SK-N-MC (cell line): ENCODE measurements around the gene ALG3.
A peak's percentile ranks its signal among the peaks of the same experiment; 100 is the strongest.

Experiments
- DNase-seq: peaks from one replicate; pipeline ENCODE4 v3.0.0-alpha.2; 2011; ENCODE audit warnings: low read depth, low spot score
- H3K27ac ChIP-seq: fragments of 200-600 bp; sonication (generic); 2 replicates; pipeline ENCODE4 v1.5.1; 2016; ENCODE audit warnings: mixed run types
- H3K36me3 ChIP-seq: fragments of 200-600 bp; sonication (generic); 2 replicates; pipeline ENCODE4 v1.6.1; 2017; ENCODE audit warnings: antibody characterized with exemption, low read length, mixed read lengths; ENCODE audit not compliant: insufficient read depth
- H3K4me3 ChIP-seq: fragments of 200-600 bp; sonication (generic); 2 replicates; pipeline ENCODE4 v1.5.1; 2016
- H3K9ac ChIP-seq: fragments of 200-600 bp; sonication (generic); 2 replicates; pipeline ENCODE4 v1.8.0; 2017; ENCODE audit warnings: mixed run types, mixed read lengths; ENCODE audit not compliant: insufficient read length
- H3K9me3 ChIP-seq: fragments of 200-600 bp; sonication (generic); 2 replicates; pipeline ENCODE4 v1.6.1; 2017; ENCODE audit warnings: low read depth, mild to moderate bottlenecking, antibody characterized with exemption, low read length, moderate library complexity, mixed read lengths
- EZH2 ChIP-seq: fragments of 200-600 bp; sonication (generic); IDR thresholded peaks from one replicate; pipeline ENCODE4 v1.6.1; 2017; ENCODE audit warnings: antibody characterized with exemption
- FOXP2 ChIP-seq: optimal IDR thresholded peaks from 2 replicates; pipeline ENCODE3; 2011; ENCODE audit warnings: mild to moderate bottlenecking, moderate library complexity; ENCODE audit not compliant: insufficient read depth; ENCODE audit errors: extremely low read length, control extremely low read depth
- POLR2AphosphoS5 ChIP-seq: IDR thresholded peaks from 2 replicates; pipeline ENCODE4 v1.6.1; 2012; ENCODE audit warnings: mild to moderate bottlenecking, low read depth, low read length, borderline replicate concordance

ALG3 gene

DNA sequence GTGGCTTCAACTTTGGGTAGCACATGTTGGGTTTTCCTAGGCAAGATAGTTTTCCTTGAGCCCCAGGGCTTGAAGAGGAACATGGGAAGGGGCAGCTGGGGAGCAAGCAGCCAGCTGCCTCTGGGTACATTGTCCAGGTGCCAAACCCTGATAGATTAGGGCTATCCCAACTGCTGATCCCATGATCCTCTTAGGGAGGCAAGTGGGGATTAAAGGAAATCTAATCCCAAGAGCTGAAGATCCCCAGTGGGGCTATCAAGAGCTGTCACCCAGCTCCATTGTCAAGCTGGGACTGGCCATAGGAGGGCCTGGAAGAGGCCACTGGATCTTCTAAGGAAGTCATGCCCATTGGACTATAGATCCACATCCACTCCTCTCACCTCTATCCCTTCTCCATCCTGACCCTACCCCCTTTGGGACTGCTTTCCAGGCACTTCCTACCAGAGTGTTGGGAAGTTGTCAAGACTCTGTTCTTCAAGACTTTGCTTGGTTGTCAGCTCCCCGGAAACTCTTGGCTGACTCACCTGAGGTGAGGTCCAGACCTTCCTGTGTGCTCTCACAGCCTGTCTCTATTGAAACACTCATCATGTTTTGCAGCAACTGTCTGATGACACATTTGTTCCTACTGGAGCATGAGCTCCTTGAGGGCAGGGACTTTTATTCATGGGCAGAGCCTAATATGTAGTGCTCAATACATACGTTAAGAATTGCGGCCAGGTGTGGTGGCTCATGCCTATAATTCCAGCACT is 6.7 kb upstream of the ALG3 start:
- Histone ChIP-seq H3K27ac (no peak overlapping the region), H3K9ac (no peak overlapping the region), H3K4me3 (no peak overlapping the region), H3K9me3 (no peaks in the 10 kb centered on the region), H3K36me3 (no peaks in the 10 kb centered on the region)
- no peak for DNase-seq
- TF ChIP-seq POLR2AphosphoS5 (no peak), FOXP2 (no peak), EZH2 (no peak)

DNA sequence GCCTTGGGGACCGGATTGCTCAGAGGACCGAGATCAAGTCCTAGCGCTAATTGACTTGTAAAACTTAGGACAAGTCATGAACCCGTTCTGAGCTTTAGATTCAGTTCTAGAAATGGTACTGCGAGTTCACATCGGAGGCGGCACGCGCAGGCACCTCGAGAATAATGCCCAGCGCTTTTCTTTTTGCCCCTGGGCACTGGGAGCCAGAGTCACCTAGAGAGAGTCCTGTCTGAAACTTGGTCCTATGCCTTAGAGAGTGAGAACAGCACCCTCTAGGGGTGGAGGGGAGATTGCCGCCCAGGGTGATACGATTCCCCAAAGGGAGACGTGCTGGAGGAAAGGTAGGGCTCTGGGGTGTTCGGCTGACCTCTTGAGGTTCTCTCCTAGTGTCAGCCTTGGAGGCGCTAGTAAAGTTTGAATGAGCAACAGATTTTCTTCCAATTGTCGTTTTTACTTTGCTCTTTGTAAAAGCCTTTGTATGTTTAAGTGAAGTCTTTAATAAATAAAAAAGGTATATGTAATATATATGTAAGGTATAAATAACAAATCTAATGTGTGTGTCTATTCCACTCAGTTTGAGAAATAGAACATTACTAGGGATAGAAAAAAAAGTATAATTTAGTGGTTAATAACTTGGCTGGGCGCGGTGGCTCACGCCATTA is 1.5 kb upstream of the ALG3 start:
- TF ChIP-seq FOXP2: no peak
- no peak for TF ChIP-seq POLR2AphosphoS5
- no peak for TF ChIP-seq EZH2
- DNase-seq: peak; percentile 90
- H3K36me3 ChIP-seq: peaks cover 5% of the 10 kb centered on the region
- H3K9ac ChIP-seq: peak overlapping the region; percentile 98
- H3K4me3 ChIP-seq: peak overlapping the region; percentile 100
- no peaks in the 10 kb centered on the region for H3K9me3 ChIP-seq
- H3K27ac ChIP-seq: no peak overlapping the region

DNA sequence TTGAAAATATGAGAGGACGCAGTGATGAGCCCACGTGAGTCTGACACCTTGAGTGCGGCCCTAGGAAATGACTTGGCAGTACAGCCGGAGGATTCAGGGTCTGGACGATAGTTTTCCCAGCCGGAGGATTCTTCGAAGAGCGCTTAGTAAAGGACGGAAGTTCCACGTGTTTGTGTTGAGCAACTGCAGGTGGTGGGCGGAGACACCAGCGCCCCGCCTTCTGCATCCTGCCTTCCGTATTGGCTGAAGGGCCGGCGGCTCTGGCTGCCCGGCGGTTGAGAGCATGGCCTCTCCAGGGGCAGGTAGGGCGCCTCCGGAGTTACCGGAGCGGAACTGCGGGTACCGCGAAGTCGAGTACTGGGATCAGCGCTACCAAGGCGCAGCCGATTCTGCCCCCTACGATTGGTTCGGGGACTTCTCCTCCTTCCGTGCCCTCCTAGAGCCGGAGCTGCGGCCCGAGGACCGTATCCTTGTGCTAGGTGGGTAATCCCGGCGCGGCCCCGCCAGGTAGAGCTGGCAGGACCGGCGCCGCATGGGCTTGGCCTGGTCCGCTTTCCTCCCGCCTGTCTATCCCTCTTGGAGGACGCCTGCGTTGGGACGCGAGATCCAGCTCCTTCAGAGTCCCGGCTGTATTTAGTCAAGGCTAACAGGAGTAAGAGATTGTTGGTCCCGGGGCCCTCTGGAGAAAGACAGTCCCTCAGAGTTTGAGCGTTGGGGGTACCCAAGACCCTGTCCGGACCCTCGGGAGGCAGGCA is 827 bp upstream of the ALG3 start, which contains the start of gene EEF1AKMT4:
Gene EEF1AKMT4, plus strand, starts transcription at position 261 of the 755 bp plus-strand sequence. Its CDS starts 23 bp downstream, at position 284.
- Histone ChIP-seq H3K36me3 (peaks cover 12% of the 10 kb centered on the region), H3K27ac (peak within 1 kb of the TSS; percentile 97), H3K4me3 (peak within 1 kb of the TSS; percentile 100), H3K9me3 (no peaks in the 10 kb centered on the region), H3K9ac (peak within 1 kb of the TSS; percentile 98)
- TF ChIP-seq POLR2AphosphoS5 (peak; percentile 62), EZH2 (no peak), FOXP2 (peak; percentile 75)
- peak; percentile 97 for DNase-seq

DNA sequence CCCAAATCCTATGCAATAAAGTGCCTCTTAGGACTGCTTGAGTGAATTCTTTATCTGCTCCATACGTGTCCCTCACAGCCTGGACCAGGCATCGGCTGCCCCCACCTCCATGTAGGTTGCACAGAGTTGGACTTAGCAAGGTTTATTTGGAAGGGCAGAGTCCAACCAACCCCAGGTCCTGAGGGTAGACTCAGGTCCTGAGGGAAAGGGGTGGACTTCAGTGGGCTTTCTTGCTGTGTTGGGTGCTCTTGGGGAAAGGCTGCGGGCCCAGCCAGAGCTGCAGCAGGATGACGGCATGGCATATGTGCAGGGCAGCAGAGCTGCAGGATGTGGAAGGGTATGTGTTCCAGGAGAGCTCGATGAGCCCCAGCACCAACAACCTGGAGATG is 6.5 kb downstream of the ALG3 start:
- DNase-seq: no peak
- H3K9me3 ChIP-seq: no peaks in the 10 kb centered on the region
- no peak overlapping the region for H3K27ac ChIP-seq
- no peak overlapping the region for H3K9ac ChIP-seq
- TF ChIP-seq POLR2AphosphoS5: no peak
- peaks cover 39% of the 10 kb centered on the region for H3K36me3 ChIP-seq
- no peak overlapping the region for H3K4me3 ChIP-seq

DNA sequence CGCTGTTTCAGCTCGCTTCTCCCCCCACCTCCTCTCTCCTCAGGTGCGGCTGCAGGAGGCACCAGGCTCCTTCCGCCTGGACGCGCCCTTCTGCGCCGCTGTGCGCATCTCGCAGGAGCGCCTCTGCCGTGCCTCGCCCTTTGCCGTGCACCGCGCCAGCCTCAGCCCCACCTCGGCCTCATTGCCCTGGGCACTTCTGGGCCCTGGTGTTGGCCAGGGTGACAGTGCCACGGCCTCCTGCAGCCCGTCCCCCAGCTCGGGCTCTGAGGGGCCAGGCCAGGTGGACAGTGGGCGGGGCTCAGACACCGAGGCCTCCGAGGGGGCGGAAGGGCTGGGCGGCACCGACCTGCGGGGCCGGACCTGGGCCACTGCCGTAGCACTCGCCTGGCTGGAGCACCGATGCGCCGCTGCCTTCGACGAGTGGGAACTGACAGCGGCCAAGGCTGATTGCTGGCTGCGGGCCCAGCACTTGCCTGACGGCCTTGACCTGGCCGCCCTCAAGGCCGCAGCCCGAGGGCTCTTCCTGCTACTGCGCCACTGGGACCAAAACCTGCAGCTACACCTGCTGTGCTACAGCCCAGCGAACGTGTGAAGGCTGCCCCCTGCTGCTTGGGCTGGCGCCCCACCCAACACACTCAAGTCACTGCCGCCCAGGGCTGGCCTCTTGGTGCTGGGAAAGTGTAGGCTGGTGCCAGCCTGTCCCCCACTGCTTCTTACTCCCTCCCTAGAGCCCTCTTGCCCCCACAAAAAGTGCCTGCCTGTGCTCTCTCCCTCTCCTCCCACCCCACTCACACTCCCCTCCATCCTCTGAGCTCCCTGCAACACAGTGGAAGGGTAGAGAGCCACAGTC is 7.1 kb downstream of the ALG3 start:
- Histone ChIP-seq H3K9me3 (no peaks in the 10 kb centered on the region), H3K36me3 (peaks cover 39% of the 10 kb centered on the region), H3K4me3 (no peak overlapping the region), H3K27ac (no peak overlapping the region), H3K9ac (no peak overlapping the region)
- DNase-seq: no peak
- TF ChIP-seq POLR2AphosphoS5: peak; percentile 28; the same call in 1 of the 2 replicates
- no peak for TF ChIP-seq EZH2
- TF ChIP-seq FOXP2: no peak

DNA sequence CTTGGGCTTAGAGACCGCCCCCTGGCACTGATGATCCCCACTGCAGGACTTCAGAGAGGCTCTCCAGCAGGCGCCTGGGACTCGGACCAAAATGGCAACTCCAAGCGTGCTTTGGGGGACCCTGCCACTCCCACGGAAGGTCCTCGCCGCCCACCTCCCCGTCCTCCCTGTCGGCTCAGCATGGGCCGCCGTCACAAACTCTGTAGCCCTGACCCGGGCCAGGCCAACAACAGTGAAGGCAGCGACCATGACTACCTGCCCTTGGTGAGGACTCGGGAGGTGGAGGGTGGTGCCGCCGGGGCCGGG is 7.7 kb downstream of the ALG3 start:
- H3K9ac ChIP-seq: no peak overlapping the region
- no peak overlapping the region for H3K27ac ChIP-seq
- DNase-seq: no peak
- TF ChIP-seq EZH2 (no peak), POLR2AphosphoS5 (no peak; the same call in 1 of the 2 replicates), FOXP2 (no peak)
- H3K4me3 ChIP-seq: no peak overlapping the region
- peaks cover 39% of the 10 kb centered on the region for H3K36me3 ChIP-seq
- no peaks in the 10 kb centered on the region for H3K9me3 ChIP-seq

DNA sequence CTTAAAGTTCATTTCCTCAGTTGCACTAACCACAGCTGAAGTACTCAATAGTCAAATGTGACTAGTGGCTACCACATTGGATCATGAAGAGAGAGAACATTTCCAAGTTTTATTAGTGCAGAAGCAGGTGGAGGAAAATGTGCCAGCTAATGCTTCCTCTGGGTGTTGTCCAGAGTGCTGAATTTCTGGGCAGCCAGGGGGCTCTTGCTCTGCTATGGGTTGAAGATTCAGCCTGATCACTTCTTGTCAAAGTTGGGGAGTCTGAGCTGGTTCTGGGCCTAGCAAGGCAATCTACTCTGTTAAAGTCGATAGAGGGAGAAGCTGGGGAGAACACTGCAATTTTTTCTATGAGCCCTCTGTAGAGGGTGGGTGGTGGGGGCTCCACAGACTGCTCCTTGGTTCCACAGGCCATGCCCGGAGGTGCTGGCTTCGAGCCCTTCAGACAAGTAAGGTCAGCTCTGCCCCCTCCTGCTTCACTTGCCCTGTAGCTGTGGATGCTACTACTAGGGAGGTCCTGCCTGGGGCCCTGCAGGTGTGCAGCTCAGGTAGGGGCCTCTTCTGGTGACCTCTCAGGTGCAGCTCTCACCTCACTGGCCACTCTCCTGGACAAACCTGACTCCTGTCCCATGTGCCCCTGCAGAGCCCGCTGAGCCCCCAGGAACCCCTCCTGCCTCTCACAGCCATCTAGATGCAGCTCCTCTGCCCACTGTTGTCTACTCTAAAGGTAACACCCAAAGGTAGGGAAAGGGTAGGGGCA is 8.2 kb downstream of the ALG3 start:
- TF ChIP-seq POLR2AphosphoS5: peak; percentile 27; the same call in 1 of the 2 replicates
- TF ChIP-seq FOXP2: no peak
- TF ChIP-seq EZH2: no peak
- H3K27ac ChIP-seq: no peak overlapping the region
- DNase-seq: no peak
- H3K9ac ChIP-seq: no peak overlapping the region
- H3K4me3 ChIP-seq: no peak overlapping the region
- no peaks in the 10 kb centered on the region for H3K9me3 ChIP-seq
- H3K36me3 ChIP-seq: peaks cover 36% of the 10 kb centered on the region
